PC-3 (cell line): ENCODE data around the gene CES2. TPM values are rescaled to one million over a fixed set of nuclear protein-coding genes. Genes with fewer than 3 reads are reported as not detected.

Source experiments
- ATAC-seq: fragments of 200-7000 bp; cut with Tn5 transposase; 2 replicates; pipeline ENCODE4 v1.9.1; 2020; ENCODE audit warnings: mild to moderate bottlenecking, moderate library complexity
- BruUV-seq: library from RNA; stranded (reverse); fragments of 400-500 nt; replicated peaks from 2 replicates; lab custom pipeline; 2021; lab: Mats Ljungman, UMichigan
- CTCF ChIA-PET: fragments of 300-600 bp; sonication (Branson Sonifier 250); formaldehyde crosslinking; loops from one replicate; lab custom pipeline; 2022; ENCODE audit warnings: antibody characterized with exemption; lab: Charles Lee
- POLR2A ChIA-PET: fragments of 300-600 bp; sonication (Branson Sonifier 250); formaldehyde crosslinking; loops from one replicate; lab custom pipeline; 2022; ENCODE audit warnings: antibody characterized with exemption; ENCODE audit not compliant: unreplicated experiment; lab: Charles Lee
- DNase-seq: peaks from one replicate; pipeline ENCODE4 v3.0.0-alpha.2; 2015
- H2AFZ ChIP-seq: fragments of 300-600 bp; sonication (generic); 2 replicates; pipeline ENCODE4 v1.6.0; 2016; ENCODE audit warnings: antibody characterized with exemption, low read length
- H3F3A ChIP-seq: fragments of 300-600 bp; sonication (generic); one replicate; pipeline ENCODE4 v1.6.0; 2017; ENCODE audit warnings: antibody characterized with exemption, low read length, control low read depth, mild to moderate bottlenecking; ENCODE audit not compliant: unreplicated experiment
- H3K27ac ChIP-seq: fragments of 300-600 bp; sonication (generic); 2 replicates; pipeline ENCODE4 v1.5.1; 2016; ENCODE audit warnings: mild to moderate bottlenecking, low read length
- H3K27me3 ChIP-seq: fragments of 300-600 bp; sonication (generic); 2 replicates; pipeline ENCODE4 v1.6.1; 2016; ENCODE audit warnings: low read length, mixed read lengths
- H3K36me3 ChIP-seq: fragments of 300-600 bp; sonication (generic); 2 replicates; pipeline ENCODE4 v1.6.1; 2016; ENCODE audit warnings: low read depth, mixed run types, low read length, mixed read lengths
- H3K4me1 ChIP-seq: fragments of 300-600 bp; sonication (generic); 2 replicates; pipeline ENCODE4 v1.5.1; 2016; ENCODE audit warnings: low read length; ENCODE audit not compliant: insufficient read depth
- H3K4me2 ChIP-seq: fragments of 300-600 bp; sonication (generic); 2 replicates; pipeline ENCODE4 v1.6.0; 2016; ENCODE audit warnings: low read length
- H3K4me3 ChIP-seq: fragments of 300-600 bp; sonication (generic); 2 replicates; pipeline ENCODE4 v1.5.1; 2016; ENCODE audit warnings: mild to moderate bottlenecking, low read length, mixed read lengths
- H3K79me2 ChIP-seq: fragments of 300-600 bp; sonication (generic); 2 replicates; pipeline ENCODE4 v1.6.1; 2017; ENCODE audit warnings: low read length, mixed read lengths
- H3K9ac ChIP-seq: fragments of 300-600 bp; sonication (generic); 2 replicates; pipeline ENCODE4 v1.6.0; 2016; ENCODE audit warnings: mild to moderate bottlenecking, low read length
- H3K9me2 ChIP-seq: fragments of 300-600 bp; sonication (generic); replicated peaks from 2 replicates; pipeline ENCODE4 v1.6.1; 2016; ENCODE audit warnings: mixed run types, low read length, mixed read lengths
- H3K9me3 ChIP-seq: fragments of 300-600 bp; sonication (generic); 2 replicates; pipeline ENCODE4 v1.6.1; 2016; ENCODE audit warnings: low read length, mixed read lengths
- H4K20me1 ChIP-seq: fragments of 300-600 bp; sonication (generic); 2 replicates; pipeline ENCODE4 v1.6.1; 2016; ENCODE audit warnings: low read length, mixed read lengths
- EZH2 ChIP-seq: fragments of 300-600 bp; sonication (generic); IDR thresholded peaks from one replicate; pipeline ENCODE4 v1.6.1; 2017; ENCODE audit warnings: antibody characterized with exemption, mild to moderate bottlenecking, low read length; ENCODE audit not compliant: unreplicated experiment
- EZH2phosphoT487 ChIP-seq: fragments of 300-600 bp; sonication (generic); IDR thresholded peaks from 2 replicates; pipeline ENCODE4 v1.6.1; 2018; ENCODE audit warnings: mild to moderate bottlenecking, antibody characterized with exemption, low read length, borderline replicate concordance
- intact Hi-C: fragments of 100-400 bp; cut with micrococcal nuclease; formaldehyde crosslinking; loops from 2 replicates; pipeline ENCODE4 v1.9.0; 2023
- total RNA-seq: library from RNA; depleted of rRNA; stranded (reverse); fragments of >200 nt; gene quantifications from 2 replicates; pipeline ENCODE4 v1.2.3, GENCODE V29; 2014
- TF ChIP-seq, protein P1 (sequence below): fragments of 300-600 bp; sonication (generic); conservative IDR thresholded peaks from 2 replicates; pipeline ENCODE4 v1.5.1; 2017; ENCODE audit warnings: antibody characterized with exemption, low read depth, mild to moderate bottlenecking, low read length

Gene CES2
- total RNA-seq, 1 experiment from 2014 or later, result 15.8 TPM

DNA sequence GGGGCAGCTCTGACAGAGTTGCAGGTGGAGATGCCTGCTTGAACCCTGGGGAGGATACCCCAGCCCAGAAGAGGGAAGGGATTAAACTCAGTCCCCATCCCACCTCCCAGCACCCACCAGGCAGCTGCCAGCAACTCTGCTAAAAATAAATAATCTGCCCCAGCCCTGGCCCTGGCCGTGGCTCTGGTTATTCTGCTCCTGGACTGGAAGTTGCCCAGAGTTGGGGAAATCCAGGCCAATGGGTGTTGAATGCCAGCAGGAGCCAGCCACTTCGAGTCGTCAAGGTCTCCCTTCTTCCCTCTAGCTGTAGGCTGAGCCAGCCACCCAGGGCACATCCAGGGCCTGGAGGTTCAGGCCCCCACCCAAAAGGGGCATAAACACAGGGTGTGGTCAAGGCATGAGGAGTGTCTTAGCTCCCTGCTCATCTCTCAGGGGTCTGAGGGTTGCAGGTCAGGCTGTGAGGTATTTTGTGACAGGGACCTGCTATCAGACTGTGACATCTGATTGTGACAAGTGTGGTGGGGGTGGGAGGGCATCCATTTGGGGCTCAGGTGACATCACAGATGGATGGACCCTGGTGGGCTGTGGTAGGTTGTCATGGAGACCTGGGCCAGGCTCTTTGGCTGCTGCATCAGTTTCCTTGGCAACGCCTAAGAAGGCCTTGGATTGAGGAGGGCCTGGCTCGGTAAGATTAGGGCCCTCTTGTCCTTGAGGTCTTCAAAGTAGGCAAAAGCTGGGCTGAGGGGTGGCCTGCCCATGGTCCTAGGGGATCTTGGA is 9.0 kb upstream of the CES2 start:
- ATAC-seq (no peak), DNase-seq (no peak)
- no peak overlapping the region for H3K4me2 ChIP-seq
- no peaks in the 10 kb centered on the region; the same call in 1 of the 2 replicates for H3K36me3 ChIP-seq
- H3K9ac ChIP-seq, result no peak overlapping the region
- no peaks in the 10 kb centered on the region for H3F3A ChIP-seq
- H3K4me1 ChIP-seq, result peaks cover 11% of the 10 kb centered on the region; the same call in 1 of the 2 replicates
- POLR2A ChIA-PET, result no interaction called here
- BruUV-seq, result no TSS peak
- CTCF ChIA-PET, result no interaction called here
- H3K79me2 ChIP-seq, result no peaks in the 10 kb centered on the region
- H3K9me3 ChIP-seq, result no peaks in the 10 kb centered on the region
- intact Hi-C loops, result no loop called here
- H2AFZ ChIP-seq, result no peak overlapping the region
- H4K20me1 ChIP-seq, result no peaks in the 10 kb centered on the region
- H3K27ac ChIP-seq, result no peak overlapping the region
- H3K9me2 ChIP-seq, result no peaks in the 10 kb centered on the region
- TF ChIP-seq EZH2phosphoT487 (no peak), EZH2 (no peak)
- TF ChIP-seq, protein P1, sequence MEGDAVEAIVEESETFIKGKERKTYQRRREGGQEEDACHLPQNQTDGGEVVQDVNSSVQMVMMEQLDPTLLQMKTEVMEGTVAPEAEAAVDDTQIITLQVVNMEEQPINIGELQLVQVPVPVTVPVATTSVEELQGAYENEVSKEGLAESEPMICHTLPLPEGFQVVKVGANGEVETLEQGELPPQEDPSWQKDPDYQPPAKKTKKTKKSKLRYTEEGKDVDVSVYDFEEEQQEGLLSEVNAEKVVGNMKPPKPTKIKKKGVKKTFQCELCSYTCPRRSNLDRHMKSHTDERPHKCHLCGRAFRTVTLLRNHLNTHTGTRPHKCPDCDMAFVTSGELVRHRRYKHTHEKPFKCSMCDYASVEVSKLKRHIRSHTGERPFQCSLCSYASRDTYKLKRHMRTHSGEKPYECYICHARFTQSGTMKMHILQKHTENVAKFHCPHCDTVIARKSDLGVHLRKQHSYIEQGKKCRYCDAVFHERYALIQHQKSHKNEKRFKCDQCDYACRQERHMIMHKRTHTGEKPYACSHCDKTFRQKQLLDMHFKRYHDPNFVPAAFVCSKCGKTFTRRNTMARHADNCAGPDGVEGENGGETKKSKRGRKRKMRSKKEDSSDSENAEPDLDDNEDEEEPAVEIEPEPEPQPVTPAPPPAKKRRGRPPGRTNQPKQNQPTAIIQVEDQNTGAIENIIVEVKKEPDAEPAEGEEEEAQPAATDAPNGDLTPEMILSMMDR, result no peak
- H3K4me3 ChIP-seq, result no peak overlapping the region
- H3K27me3 ChIP-seq, result peaks cover 13% of the 10 kb centered on the region

DNA sequence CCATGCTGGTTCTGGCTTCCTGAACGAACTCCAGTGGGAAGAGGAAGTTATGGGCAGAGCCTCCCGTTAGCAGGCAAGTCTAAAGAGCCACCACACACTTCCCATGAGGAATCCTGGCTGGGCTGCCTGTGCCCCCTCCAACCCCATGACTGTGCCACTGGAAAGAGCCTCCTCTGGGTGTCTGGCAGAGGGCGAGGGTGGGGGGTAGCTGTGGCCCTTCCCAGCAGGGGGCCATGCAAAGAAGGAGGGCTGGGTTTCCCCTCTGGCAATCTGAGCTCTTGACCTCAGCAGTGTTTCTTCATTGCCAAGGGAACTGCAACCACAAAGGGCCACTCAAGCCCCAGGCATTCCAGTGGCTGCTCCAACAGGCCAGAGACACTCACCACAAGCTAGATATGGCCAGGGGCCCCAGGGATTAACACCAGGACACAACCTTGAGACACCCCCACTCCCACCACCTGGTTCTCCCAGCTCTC is 8.3 kb upstream of the CES2 start:
- ATAC-seq, result peak; percentile 10; the same call in 1 of the 2 replicates
- no peak for TF ChIP-seq EZH2
- no peak for TF ChIP-seq EZH2phosphoT487
- TF ChIP-seq, protein P1, result no peak
- Histone ChIP-seq H3K9ac (no peak overlapping the region), H3K9me3 (no peaks in the 10 kb centered on the region), H3K79me2 (no peaks in the 10 kb centered on the region), H3K4me1 (peaks cover 11% of the 10 kb centered on the region; the same call in 1 of the 2 replicates), H3K4me3 (no peak overlapping the region), H3F3A (no peaks in the 10 kb centered on the region), H3K4me2 (no peak overlapping the region), H3K27ac (no peak overlapping the region), H3K36me3 (no peaks in the 10 kb centered on the region; the same call in 1 of the 2 replicates), H3K27me3 (peaks cover 13% of the 10 kb centered on the region), H4K20me1 (no peaks in the 10 kb centered on the region), H3K9me2 (no peaks in the 10 kb centered on the region), H2AFZ (no peak overlapping the region)
- ChIA-PET CTCF (no interaction called here), POLR2A (no interaction called here)
- no TSS peak for BruUV-seq
- intact Hi-C loops, result loop anchor here (1.0 kb wide), 1 partner anchor 34 kb away; no protein-coding TSS in a partner anchor
- DNase-seq, result peak; percentile 39
